GM10248 (cell line): ENCODE measurements around the gene MED27.

Source experiments
- CTCF ChIA-PET: fragments of 300-600 bp; sonication (Branson Sonifier 250); formaldehyde crosslinking; extraction: SDS; loops from one replicate; lab custom pipeline; 2021; ENCODE audit warnings: antibody characterized with exemption; lab: Yijun Ruan, JAX
- POLR2A ChIA-PET: fragments of 350-650 bp; sonication (Branson Sonifier 250); formaldehyde crosslinking; extraction: SDS; loops from one replicate; lab custom pipeline; 2020; ENCODE audit warnings: antibody characterized with exemption; lab: Yijun Ruan, JAX
- DNase-seq: peaks from one replicate; pipeline ENCODE4 v3.0.0; 2012; ENCODE audit errors: extremely low spot score
- TF ChIP-seq, protein P1 (sequence below): IDR thresholded peaks from 2 replicates; pipeline ENCODE4 v1.5.1; 2012; ENCODE audit warnings: mild to moderate bottlenecking, low read depth; ENCODE audit errors: extremely low read depth, missing control alignments, control extremely low read depth

Gene MED27

DNA sequence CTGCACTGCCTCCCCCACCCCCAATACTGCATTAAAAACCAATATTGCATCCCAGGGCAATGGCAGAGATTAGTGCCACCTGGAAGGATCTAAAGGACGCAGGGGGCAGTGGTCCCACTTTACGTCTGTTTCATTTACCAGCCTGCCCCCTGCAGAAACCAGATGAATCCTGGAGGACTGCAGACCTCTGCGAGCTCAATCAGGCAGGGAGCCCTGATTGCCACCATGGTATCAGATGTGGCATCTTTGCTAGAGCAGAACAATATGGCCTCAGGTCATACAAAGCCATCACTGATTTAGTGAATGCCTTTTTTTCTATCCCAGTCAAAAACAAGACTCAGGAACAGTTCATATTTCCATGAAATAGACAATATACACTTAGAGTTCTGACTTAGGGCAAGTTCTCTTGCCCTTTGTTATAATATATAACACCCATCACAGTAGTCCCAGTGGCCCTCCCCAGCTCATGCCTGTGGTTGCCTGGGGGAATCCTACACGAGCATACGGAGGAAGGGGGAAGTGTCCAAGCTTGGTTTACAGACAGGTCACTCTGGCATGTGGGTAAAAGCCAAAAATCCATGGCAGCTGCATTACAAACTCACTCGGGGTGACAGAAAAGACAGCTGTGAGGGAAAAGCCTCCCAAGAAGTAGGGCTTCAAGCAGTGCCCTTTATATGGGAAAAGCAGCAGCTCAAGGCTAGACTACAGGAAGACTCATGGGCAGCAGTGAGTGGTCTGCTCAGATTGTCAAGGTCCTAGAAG, 85.1 kb downstream of the MED27 start:
- TF ChIP-seq, protein P1, sequence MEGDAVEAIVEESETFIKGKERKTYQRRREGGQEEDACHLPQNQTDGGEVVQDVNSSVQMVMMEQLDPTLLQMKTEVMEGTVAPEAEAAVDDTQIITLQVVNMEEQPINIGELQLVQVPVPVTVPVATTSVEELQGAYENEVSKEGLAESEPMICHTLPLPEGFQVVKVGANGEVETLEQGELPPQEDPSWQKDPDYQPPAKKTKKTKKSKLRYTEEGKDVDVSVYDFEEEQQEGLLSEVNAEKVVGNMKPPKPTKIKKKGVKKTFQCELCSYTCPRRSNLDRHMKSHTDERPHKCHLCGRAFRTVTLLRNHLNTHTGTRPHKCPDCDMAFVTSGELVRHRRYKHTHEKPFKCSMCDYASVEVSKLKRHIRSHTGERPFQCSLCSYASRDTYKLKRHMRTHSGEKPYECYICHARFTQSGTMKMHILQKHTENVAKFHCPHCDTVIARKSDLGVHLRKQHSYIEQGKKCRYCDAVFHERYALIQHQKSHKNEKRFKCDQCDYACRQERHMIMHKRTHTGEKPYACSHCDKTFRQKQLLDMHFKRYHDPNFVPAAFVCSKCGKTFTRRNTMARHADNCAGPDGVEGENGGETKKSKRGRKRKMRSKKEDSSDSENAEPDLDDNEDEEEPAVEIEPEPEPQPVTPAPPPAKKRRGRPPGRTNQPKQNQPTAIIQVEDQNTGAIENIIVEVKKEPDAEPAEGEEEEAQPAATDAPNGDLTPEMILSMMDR, result no peak
- DNase-seq, result no peak
- ChIA-PET CTCF (interaction anchor here (1.5 kb wide), 1 partner anchor 9 kb away, joined by 4 read pairs; no protein-coding TSS in a partner anchor), POLR2A (interaction anchor here (0.6 kb wide), 1 partner anchor 162 kb away, joined by 7 read pairs; no protein-coding TSS in a partner anchor)

DNA sequence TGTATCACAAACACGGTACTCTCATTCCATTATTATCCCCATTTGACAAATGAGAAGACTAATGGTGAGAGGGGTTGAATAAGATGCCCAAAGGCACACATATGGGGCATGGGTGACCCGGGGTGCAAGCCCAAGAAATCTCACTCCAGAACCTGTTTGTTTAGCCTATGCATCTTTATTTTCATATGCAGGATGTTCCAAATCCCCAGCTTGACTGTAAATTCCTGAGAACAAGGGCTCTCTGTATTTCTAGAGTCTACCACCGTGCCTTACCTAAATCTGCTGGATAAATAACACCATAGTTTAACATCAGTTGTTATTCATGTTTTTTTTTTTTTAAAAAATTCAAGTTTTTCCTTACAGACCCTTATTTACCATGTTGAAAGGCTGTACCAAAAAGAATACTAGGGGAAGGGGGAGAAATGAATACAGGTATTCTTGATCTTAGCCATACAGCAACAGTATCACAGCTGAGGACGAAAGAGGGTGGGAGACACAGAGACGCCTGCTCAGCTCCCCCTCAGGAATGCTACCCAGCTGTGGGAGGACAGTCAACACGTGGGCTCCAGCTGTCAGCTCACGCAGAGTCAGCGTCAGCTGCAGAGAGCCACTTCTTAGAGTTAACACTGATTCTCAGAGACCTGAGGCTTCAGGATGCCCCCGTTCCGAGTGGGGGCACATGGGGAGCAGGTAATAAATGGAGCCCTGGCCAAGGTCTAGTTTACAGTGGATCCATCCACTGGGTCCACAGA, 86.6 kb downstream of the MED27 start:
- TF ChIP-seq, protein P1, result no peak
- no peak for DNase-seq
- ChIA-PET CTCF (interaction anchor here (1.0 to 1.9 kb wide), 3 partner anchors 8 to 10 kb away, joined by 3 to 4 read pairs (median 4); no protein-coding TSS in a partner anchor), POLR2A (no interaction called here)

DNA sequence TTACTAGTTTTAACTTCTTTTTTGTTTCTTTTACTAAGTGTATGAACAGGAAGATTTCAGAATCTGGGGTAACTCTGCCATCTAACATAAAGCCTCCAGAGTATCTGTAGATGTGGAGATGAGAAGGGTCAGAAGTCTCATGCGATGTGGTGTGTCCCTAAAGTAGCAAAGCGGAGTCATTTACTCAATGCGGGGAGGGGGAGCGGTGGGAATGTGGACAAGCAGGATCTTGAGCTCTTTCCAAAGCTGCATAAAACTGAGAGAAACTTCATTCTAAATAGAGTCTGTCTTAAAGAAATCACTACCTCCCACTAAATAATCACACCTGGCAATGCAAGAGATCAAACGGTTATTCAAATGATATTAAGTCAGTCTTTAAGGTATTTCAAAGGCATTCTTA, 92.4 kb downstream of the MED27 start:
- DNase-seq, result no peak
- POLR2A ChIA-PET, result no interaction called here
- TF ChIP-seq, protein P1, result no peak
- CTCF ChIA-PET, result no interaction called here

DNA sequence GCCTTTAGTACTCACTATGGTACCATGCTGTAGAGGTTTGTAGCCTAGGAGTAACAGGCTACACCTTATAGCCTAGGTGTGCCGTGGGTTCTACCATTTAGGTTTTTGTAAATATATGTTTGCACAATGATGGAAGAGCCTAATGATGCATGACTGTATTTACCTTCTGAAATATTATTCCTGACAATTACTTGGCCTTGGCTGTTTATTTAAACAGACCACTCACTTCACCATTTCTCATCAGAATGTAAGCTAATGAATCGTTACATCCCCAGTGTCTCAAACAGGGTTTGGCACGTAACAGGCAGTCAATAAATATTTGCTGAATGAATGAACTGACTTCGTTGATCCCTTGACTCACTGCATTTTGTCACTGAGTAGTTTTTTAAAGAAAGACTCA, 93.1 kb downstream of the MED27 start:
- ChIA-PET CTCF (no interaction called here), POLR2A (no interaction called here)
- DNase-seq, result no peak
- TF ChIP-seq, protein P1, result no peak

DNA sequence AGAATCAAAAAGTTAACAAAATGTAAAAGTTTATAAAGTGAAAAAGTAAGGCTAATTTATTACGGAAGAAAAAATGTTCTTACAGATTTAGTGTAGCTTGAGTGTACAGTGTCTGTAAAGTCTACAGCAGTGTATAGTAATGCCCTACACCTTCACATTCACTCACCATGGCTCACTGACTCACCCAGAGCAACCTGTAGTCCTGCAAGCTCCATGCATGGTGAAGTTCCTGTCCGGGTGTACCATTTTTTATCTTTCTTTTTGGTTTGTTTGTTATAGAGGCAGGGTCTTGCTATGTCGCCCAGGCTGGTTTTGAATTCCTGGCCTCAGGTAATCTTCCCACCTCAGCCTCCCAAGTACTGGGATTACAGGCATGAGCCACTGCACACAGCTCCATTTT, 93.6 kb downstream of the MED27 start:
- POLR2A ChIA-PET, result no interaction called here
- TF ChIP-seq, protein P1, result no peak
- CTCF ChIA-PET, result no interaction called here
- no peak for DNase-seq

DNA sequence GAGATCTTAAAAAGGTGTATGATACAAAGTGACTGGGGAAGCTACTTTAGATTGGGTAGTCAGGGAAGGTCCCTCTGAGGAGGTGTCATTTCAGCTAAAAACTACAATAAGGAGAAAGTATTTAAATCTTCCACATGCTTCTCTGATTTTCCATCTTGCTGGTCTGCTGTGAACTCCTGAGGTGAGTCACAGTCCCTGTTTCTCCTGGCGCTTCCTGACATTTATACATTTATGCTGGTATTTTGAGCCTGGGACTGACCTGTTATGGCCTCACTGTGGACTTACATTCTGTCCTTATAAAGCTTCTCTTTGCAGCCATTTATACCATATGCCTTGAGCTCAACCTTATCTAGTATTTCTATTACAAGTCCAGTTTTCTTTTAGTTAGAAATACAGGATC, 95.1 kb downstream of the MED27 start:
- CTCF ChIA-PET, result interaction anchor here (1.1 to 1.9 kb wide), 3 partner anchors 10 to 31 kb away, joined by 3 to 5 read pairs (median 4); no protein-coding TSS in a partner anchor
- POLR2A ChIA-PET, result no interaction called here

More for the DNA sequence above, 95.1 kb downstream of the MED27 start:
- TF ChIP-seq, protein P1, result no peak
- DNase-seq, result no peak
